Activated naive CD8-positive, alpha-beta T cell treated with anti-CD3 and anti-CD28 coated beads, Interleukin-2, amount 50 U/mL, for 24 hours (primary cell): Measurements from ENCODE around the gene NRTN.
"Not testable (repeated sequence)": the region's sequence is repeated elsewhere in the genome, so short reads cannot be mapped to it uniquely, and the experiment has no call there.

Experiments
- ATAC-seq: fragments of 150-1000 bp; cut with Tn5 transposase; one replicate; pipeline ENCODE4 v1.10.0; 2021
- DNase-seq: peaks from one replicate; pipeline ENCODE4 v3.0.0; 2021
- H3K27ac Mint-ChIP-seq: one replicate; pipeline ENCODE4 v1.8.0; 2021; ENCODE audit warnings: mild to moderate bottlenecking, mixed read lengths
- H3K27me3 Mint-ChIP-seq: one replicate; pipeline ENCODE4 v1.8.0; 2021; ENCODE audit warnings: mixed read lengths
- H3K36me3 Mint-ChIP-seq: one replicate; pipeline ENCODE4 v1.8.0; 2021; ENCODE audit warnings: low read depth, mixed read lengths
- H3K4me1 Mint-ChIP-seq: one replicate; pipeline ENCODE4 v1.8.0; 2021; ENCODE audit warnings: mixed read lengths
- H3K4me3 Mint-ChIP-seq: one replicate; pipeline ENCODE4 v1.8.0; 2021; ENCODE audit warnings: mild to moderate bottlenecking, moderate library complexity, mixed read lengths
- H3K9me3 Mint-ChIP-seq: one replicate; pipeline ENCODE4 v1.8.0; 2021; ENCODE audit warnings: mixed read lengths

The NRTN gene

GRCh38 chr19:5832061-5832460 lies 27.2 kb downstream of the NRTN start:
- Mint-ChIP-seq H3K27ac (no peak overlapping the region), H3K27me3 (peaks cover 6% of the 10 kb centered on the region), H3K4me1 (peaks cover 13% of the 10 kb centered on the region), H3K36me3 (no peaks in the 10 kb centered on the region), H3K4me3 (no peak overlapping the region), H3K9me3 (no peaks in the 10 kb centered on the region)
- ATAC-seq (no peak), DNase-seq (no peak)

DNA sequence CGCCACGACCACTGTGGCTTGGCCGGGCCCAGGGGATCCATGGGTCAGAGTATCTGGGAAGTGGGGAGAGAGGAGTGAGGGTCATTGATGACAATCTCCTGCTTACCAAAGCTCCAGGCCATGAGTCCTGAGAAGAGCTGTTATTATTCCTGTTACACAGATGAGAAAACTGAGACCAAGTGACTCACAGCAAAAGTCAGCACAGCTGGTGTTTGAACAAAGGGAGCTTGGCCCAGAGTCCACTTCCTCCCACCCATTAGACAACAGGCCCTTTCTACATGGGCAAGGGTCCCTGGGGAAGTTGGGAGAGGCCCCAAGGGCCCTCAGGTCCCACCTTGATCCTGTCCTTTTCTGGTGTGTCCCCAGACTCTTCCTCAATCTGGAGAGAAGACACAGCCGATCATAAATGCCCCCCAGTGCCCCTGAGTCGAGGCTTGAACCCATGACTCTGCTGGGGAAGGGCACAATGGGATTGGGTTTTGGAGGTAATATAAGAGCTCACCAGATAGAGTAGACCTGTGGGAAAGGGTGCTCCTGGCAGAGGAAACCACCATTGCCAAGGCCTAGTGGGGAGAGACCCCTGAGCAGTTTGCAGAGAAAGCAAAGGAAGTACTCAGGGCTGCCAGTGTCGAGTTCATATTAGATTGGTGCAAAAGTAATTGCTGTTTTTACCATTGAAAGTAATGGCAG lies 27.8 kb downstream of the NRTN start:
- Mint-ChIP-seq H3K27ac (no peak overlapping the region), H3K4me3 (no peak overlapping the region), H3K4me1 (peaks cover 13% of the 10 kb centered on the region), H3K27me3 (peaks cover 9% of the 10 kb centered on the region), H3K9me3 (no peaks in the 10 kb centered on the region), H3K36me3 (no peaks in the 10 kb centered on the region)
- ATAC-seq (no peak), DNase-seq (no peak)

DNA sequence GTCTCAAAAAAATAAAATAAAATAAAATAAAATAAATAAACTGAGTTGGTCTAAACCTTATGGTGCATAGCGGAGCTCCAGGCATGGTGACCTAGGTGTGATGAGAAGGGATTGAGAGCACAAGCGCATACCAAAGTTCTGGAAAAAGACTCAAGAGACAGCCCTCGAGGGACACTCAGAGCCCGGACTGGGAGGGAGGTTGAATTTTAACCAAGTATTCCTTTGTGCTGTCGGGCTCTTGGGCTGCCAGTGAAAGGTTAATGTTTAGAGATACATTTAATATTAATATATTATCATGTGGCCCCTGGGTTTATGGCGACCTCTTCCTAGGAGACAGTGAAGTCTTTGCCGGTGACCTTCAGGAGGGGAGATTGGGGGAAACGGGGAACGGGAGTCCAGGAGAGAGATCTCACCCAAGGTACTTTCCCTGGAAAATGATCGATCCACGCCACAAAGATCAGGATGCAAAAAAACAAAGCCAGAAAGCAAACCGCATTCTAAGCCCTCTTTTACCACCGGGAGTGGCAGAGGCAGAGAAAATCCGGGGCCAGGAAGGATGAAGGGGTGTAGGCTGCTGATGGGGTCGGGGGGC lies 33.0 kb downstream of the NRTN start:
- ATAC-seq (no peak), DNase-seq (no peak)
- Mint-ChIP-seq H3K4me3 (no peak overlapping the region), H3K4me1 (peaks cover 9% of the 10 kb centered on the region), H3K27me3 (peaks cover 4% of the 10 kb centered on the region), H3K27ac (no peak overlapping the region), H3K9me3 (no peaks in the 10 kb centered on the region), H3K36me3 (no peaks in the 10 kb centered on the region)

DNA sequence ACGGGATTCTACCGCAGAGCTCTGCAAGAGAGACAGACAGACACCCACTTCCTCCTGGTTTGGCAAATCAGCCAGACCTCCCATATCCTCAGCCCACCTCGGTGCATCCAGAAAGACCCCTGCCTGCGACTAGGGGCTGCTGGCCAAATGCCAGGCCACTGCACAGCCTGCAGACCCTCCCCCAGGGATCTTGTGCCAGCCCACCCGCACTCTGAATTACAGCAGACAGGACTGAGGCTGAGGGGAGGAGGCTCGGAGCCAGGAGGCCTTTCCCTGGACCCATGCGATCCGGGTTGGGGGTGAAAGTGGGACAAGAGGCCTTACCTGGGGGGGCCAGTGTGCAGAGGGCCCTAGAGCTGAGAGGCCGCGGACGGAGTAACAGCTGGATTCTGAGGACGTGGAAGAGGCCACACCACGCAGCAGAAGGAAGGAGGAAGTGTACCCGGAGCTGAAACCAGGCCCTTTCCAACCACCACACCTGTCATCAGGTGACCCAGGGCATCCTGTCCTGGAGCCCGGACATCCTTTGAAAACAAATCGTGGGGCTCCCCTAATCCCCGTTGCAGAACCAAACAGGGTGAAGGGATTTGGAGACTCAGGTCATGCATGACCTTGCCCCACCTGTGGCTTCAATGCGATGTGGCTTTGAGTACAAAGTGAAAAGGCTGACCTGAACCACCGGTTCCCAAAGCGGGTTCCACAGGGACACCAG lies 33.6 kb downstream of the NRTN start:
- H3K4me1 Mint-ChIP-seq, result peaks cover 9% of the 10 kb centered on the region
- no peak overlapping the region for H3K4me3 Mint-ChIP-seq
- H3K27me3 Mint-ChIP-seq, result peaks cover 4% of the 10 kb centered on the region
- no peak overlapping the region for H3K27ac Mint-ChIP-seq
- no peaks in the 10 kb centered on the region for H3K36me3 Mint-ChIP-seq
- DNase-seq, result no peak
- H3K9me3 Mint-ChIP-seq, result no peaks in the 10 kb centered on the region
- ATAC-seq, result no peak

DNA sequence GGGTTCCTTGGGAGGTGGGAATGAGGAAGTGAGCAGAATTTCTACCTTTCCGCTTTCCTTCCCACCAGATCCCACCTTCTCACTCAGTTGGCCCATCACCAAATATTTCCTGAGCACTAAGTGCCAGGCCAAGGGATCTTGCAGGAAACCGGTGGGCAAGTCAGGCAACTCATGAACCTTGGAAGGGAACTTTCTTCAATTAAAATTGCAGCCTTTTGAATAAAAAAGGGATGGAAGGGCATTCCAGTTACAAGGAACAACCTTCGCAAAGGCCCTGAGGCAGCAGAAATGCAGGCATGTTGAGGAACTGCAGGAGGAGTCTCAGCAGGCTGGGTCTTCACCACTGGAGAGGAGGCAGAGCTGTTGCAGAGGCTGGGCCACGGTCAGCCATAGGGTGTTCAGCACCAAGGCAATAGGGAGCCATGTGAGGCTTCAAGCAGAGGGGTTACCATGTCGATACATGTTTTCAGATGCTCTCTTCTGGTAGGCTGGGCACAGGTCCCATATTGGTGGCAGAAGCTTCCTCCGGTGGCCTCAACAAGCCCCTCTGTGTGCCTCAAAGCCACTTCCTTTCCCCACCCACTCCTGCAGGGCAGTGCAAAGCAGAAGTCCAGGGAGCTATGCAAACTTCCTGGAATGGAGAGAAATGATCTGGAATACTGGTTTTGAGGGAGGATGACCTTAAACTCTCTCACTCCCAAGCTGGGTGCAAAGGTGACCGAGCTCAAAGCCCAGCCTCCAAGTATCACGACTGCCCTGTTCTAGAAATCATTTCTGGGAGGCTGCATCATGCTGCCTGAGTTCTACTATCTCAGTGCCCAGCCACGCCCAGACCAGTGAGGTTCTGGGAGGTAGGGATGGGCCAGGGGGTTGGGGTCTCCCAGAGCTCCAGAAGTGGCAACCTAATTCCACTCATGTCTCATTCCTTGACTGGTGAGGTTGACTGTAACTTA lies 34.5 kb downstream of the NRTN start, which contains the start of gene FUT6:
Gene FUT6 (minus strand): TSS at position 638 of the 953 bp plus-strand sequence. CDS start 7,135 bp downstream, outside the sequence.
- DNase-seq, result no peak
- Mint-ChIP-seq H3K27me3 (peaks cover 4% of the 10 kb centered on the region), H3K4me1 (peaks cover 9% of the 10 kb centered on the region), H3K27ac (no peak within 1 kb of the TSS), H3K36me3 (no peaks in the 10 kb centered on the region), H3K4me3 (no peak within 1 kb of the TSS), H3K9me3 (no peaks in the 10 kb centered on the region)
- no peak for ATAC-seq

DNA sequence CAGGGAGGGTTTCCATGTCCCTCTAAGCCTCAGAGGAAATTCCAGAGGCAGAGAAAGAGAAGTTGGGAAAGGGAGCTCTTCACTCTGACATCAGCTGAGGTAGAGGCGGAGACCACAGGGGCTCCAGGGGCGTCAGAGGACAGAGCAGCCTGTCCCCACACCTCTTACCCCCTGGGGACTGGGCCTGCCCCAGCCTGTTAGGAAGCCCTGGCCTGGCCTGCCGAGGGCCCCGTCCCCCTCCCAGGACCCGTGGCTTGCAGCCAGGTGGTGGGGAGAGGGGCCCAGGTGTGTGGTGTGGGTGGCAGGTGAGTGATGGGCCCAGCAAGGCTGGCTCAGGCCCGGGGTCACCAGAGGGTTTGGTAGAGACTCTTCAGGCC lies 36.9 kb downstream of the NRTN start:
- H3K4me3 Mint-ChIP-seq, result not testable (repeated sequence)

DNA sequence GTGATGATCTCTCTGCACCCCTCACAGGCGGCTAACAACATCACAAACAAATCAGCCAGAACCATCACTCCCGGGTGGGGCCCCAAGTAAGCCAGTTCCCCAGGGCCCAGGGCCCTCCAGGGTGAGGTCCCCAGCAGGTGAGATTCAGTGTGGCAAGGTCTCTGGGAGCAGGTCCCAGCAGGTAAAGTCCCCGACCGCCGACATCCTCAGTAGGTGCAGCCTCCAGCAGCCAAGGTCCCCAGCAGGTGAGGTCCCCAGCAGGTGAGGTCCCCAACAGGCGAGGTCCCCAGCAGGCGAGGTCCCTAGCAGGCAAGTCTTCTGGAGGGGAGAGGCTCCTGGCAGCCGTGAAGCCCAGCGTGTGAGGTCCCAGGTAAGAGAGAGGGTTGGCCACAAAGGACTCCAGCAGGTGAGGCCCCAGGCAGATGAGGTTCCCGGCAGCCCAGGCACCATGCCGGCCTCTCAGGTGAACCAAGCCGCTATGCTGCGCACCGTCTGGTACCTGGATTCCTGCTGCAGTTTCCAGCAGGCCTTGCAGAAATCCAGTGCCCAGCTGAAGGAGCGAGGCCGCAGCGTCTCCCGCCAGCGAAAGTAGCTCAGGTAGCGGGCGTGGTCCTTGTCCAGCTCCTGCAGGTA lies 38.5 kb downstream of the NRTN start:
- H3K27me3 Mint-ChIP-seq, result no peaks in the 10 kb centered on the region
- peaks cover 6% of the 10 kb centered on the region for H3K4me1 Mint-ChIP-seq
- H3K27ac Mint-ChIP-seq, result no peak overlapping the region
- H3K36me3 Mint-ChIP-seq, result no peaks in the 10 kb centered on the region
- ATAC-seq (no peak), DNase-seq (no peak)
- no peaks in the 10 kb centered on the region for H3K9me3 Mint-ChIP-seq
- H3K4me3 Mint-ChIP-seq, result no peak overlapping the region

More for the DNA sequence above, 36.9 kb downstream of the NRTN start:
- H3K9me3 Mint-ChIP-seq, H3K27me3 Mint-ChIP-seq, ATAC-seq, H3K36me3 Mint-ChIP-seq, H3K27ac Mint-ChIP-seq, H3K4me1 Mint-ChIP-seq, DNase-seq: not testable (repeated sequence)

DNA sequence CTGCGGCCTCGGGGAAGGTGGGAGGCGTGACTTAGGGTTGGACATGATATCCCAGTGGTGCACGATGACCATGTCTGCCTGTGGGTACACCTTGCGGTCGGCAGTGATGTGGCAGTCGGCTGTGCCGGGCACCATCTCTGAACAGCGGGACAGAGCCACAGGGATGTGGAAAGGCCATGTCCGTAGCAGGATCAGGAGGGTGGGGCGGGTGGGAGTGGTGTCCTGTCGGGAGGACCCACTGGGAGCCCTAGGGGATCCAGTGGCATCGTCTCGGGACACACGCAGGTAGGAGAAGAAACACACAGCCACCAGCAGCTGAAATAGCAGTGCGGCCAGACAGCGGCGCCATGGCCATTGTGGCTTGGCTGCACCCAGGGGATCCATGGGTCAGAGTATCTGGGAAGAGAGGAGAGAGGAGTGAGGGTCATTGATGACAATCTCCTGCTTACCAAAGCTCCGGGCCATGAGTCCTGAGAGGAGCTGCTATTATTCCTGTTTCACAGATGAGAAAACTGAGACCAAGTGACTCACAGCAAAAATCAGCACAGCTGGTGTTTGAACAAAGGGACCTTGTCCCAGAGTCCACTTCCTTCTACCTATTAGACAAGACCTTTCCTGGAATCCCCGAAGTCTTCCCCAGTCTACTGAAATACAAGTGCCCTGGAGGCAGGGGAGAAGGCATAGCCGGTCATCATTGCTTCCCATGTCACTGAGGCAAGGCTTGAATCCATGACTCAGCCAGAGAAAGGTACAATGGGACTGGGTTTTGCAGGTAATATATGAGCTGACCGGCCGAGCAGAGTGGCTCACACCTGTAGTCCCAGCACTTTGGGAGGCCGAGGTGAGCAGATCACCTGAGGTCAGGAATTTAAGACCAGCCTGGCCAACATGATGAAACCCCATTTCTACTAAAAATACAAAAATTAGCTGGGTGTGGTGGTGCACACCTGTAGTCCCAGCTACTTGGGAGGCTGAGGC lies 39.9 kb downstream of the NRTN start:
- no peak overlapping the region for H3K27ac Mint-ChIP-seq
- no peaks in the 10 kb centered on the region for H3K36me3 Mint-ChIP-seq
- peaks cover under 1% of the 10 kb centered on the region for H3K4me1 Mint-ChIP-seq
- no peak for ATAC-seq
- H3K9me3 Mint-ChIP-seq, result no peaks in the 10 kb centered on the region
- DNase-seq, result no peak
- no peak overlapping the region for H3K4me3 Mint-ChIP-seq
- H3K27me3 Mint-ChIP-seq, result no peaks in the 10 kb centered on the region

- not testable (repeated sequence) for H3K36me3 Mint-ChIP-seq, H3K4me3 Mint-ChIP-seq, DNase-seq, H3K4me1 Mint-ChIP-seq, ATAC-seq, H3K9me3 Mint-ChIP-seq, H3K27ac Mint-ChIP-seq, H3K27me3 Mint-ChIP-seq
Measured at GRCh38 chr19:5847846-5848245, 43.0 kb downstream of the NRTN start.

GRCh38 chr19:5848621-5849020 lies 43.8 kb downstream of the NRTN start:
- not testable (repeated sequence) for H3K36me3 Mint-ChIP-seq, H3K4me3 Mint-ChIP-seq, H3K27ac Mint-ChIP-seq, ATAC-seq, DNase-seq, H3K9me3 Mint-ChIP-seq, H3K27me3 Mint-ChIP-seq, H3K4me1 Mint-ChIP-seq

DNA sequence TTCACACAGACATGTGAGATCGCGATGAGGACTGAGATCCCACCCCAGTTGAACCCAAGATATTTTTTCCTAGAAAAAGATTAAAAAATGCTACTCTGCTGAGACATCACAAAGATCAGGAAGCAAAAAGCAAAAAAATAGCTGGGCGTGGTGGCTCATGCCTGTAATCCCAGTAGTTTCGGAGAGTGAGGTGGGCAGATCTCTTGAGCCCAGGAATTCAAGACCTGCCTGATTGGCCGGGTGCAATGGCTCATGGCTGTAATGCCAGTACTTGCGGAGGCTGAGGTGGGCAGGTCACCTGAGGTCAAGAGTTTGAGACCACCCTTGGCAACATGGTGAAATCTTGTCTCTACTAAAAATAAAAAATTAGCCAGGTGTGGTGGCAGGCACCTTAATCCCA lies 45.3 kb downstream of the NRTN start:
- Mint-ChIP-seq H3K36me3 (no peaks in the 10 kb centered on the region), H3K4me1 (no peaks in the 10 kb centered on the region), H3K27me3 (no peaks in the 10 kb centered on the region), H3K9me3 (no peaks in the 10 kb centered on the region), H3K4me3 (no peak overlapping the region), H3K27ac (no peak overlapping the region)
- no peak for DNase-seq
- no peak for ATAC-seq

DNA sequence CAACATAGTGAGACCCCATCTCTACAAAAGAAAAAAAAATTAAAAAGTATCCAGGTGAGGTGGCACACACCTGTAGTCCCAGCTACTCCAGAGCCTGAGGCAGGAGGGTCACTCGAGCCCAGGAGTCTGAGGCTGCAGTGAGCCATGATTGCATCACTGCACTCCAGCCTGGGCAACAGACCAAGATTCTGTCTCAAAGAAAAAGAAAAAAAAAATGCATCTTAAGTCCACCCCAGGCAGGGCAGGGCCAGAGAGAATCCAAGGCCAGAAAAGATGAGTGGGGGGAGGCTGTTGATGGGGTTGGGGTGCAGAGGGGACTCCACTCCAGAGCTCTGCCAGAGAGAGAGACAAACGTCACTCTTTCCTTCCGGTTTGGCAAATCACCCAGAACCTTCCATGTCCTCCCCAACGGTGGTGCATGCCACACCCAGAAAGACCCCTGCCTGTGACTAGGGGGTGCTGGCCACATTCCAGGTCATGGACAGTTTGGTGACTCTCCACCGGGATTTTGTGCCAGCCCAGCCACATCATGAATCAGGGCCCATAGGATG lies 46.0 kb downstream of the NRTN start:
- Mint-ChIP-seq H3K27ac (no peak overlapping the region), H3K4me3 (no peak overlapping the region), H3K9me3 (no peaks in the 10 kb centered on the region), H3K4me1 (no peaks in the 10 kb centered on the region), H3K36me3 (no peaks in the 10 kb centered on the region), H3K27me3 (no peaks in the 10 kb centered on the region)
- ATAC-seq, result no peak
- no peak for DNase-seq

GRCh38 chr19:5851302-5851701 lies 46.4 kb downstream of the NRTN start, which contains the start of gene FUT3:
Gene FUT3, minus strand, starts transcription at chr19:5851449.
- H3K36me3 Mint-ChIP-seq, result no peaks in the 10 kb centered on the region
- ATAC-seq (no peak), DNase-seq (no peak)
- H3K27me3 Mint-ChIP-seq, result no peaks in the 10 kb centered on the region
- H3K9me3 Mint-ChIP-seq, result no peaks in the 10 kb centered on the region
- no peak within 1 kb of the TSS for H3K4me3 Mint-ChIP-seq
- no peak within 1 kb of the TSS for H3K27ac Mint-ChIP-seq
- H3K4me1 Mint-ChIP-seq, result no peaks in the 10 kb centered on the region
